MM.1S (cell line): Measurements from ENCODE around the gene MCRIP1.

Experiments
- EZH2 ChIP-seq: fragments of 300-600 bp; sonication (generic); optimal IDR thresholded peaks from 2 replicates; pipeline ENCODE3; 2017; ENCODE audit warnings: low read depth, mild to moderate bottlenecking, antibody characterized with exemption, low read length, mixed read lengths
- TF ChIP-seq, protein P1 (sequence below): fragments of 300-600 bp; sonication (generic); IDR thresholded peaks from 2 replicates; pipeline ENCODE4 v1.5.1; 2016; ENCODE audit warnings: antibody characterized with exemption, low read length, mixed read lengths

DNA sequence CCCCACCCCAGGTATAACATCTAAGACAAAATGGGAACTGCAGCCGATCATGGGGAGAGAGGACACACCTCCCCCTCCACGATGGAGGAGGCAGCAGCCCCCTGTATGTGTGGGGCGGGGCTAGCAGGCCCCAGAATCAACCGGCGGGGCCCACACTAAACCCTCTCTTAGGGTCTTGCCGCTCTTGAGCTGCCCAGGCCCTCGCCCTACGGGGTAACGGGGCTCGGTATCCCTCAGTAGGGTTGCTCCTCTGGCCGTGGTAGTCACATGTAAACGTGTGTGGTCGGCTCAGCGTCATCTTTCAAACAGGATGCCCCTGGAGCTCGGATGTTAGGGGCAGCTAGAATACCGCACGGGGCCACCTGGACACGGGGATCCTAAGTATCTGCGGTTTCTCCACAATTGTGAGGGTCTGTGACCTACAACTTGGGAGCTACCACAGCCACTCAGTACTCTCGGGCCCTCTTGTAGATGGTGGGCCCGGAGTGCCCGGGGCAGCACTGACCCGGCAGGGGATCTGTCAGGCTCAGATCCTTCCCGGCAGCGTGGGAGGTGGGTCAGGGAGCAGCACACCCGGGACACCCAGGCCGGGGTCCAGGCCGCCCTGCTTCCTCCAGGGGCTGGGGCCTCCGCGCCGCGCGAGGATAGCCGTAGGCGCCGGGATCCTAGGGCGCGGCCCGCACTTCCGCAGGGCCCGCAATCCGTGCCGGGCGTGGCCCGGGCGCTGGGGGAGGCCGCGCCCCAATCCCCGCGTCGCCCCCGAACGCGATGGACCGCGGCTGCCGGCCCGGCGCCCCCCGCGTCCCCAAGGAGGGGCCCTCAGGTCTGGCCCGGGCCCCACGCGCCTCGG, 37.3 kb upstream of the MCRIP1 start:
- TF ChIP-seq, protein P1, sequence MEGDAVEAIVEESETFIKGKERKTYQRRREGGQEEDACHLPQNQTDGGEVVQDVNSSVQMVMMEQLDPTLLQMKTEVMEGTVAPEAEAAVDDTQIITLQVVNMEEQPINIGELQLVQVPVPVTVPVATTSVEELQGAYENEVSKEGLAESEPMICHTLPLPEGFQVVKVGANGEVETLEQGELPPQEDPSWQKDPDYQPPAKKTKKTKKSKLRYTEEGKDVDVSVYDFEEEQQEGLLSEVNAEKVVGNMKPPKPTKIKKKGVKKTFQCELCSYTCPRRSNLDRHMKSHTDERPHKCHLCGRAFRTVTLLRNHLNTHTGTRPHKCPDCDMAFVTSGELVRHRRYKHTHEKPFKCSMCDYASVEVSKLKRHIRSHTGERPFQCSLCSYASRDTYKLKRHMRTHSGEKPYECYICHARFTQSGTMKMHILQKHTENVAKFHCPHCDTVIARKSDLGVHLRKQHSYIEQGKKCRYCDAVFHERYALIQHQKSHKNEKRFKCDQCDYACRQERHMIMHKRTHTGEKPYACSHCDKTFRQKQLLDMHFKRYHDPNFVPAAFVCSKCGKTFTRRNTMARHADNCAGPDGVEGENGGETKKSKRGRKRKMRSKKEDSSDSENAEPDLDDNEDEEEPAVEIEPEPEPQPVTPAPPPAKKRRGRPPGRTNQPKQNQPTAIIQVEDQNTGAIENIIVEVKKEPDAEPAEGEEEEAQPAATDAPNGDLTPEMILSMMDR = no peak
- TF ChIP-seq EZH2 = no peak
